Hepatocyte (in vitro differentiated cells): ENCODE results near the gene TMCO5A.

Experiments
- CTCF ChIP-seq: fragments of 200-600 bp; sonication (generic); IDR thresholded peaks from 2 replicates; pipeline ENCODE4 v1.5.1; 2016; ENCODE audit warnings: antibody characterized with exemption, mild to moderate bottlenecking; ENCODE audit not compliant: poor library complexity
- EZH2phosphoT487 ChIP-seq: fragments of 200-600 bp; sonication (generic); IDR thresholded peaks from one replicate; pipeline ENCODE4 v1.6.1; 2018; ENCODE audit warnings: antibody characterized with exemption, mild to moderate bottlenecking, low read depth, moderate library complexity; ENCODE audit not compliant: unreplicated experiment, severe bottlenecking

- TF ChIP-seq CTCF (no peak), EZH2phosphoT487 (no peak)
Observed at GRCh38 chr15:37888356-37888755, 46.1 kb upstream of the TMCO5A start.
